GM20000 (cell line): ENCODE data around the gene CDC42EP3.

Source experiments
- DNase-seq: peaks from one replicate; pipeline ENCODE4 v3.0.0; 2012; ENCODE audit warnings: low spot score
- CTCF ChIP-seq: IDR thresholded peaks from 2 replicates; pipeline ENCODE4 v1.5.1; 2012; ENCODE audit warnings: mild to moderate bottlenecking, control low read depth; ENCODE audit errors: extremely low read depth, missing control alignments

Gene CDC42EP3

GRCh38 chr2:37593694-37594093, 77.7 kb downstream of the CDC42EP3 start:
- no peak for DNase-seq
- no peak for TF ChIP-seq CTCF

- TF ChIP-seq CTCF = no peak
- no peak for DNase-seq
Observed at GRCh38 chr2:37593024-37593423, 78.4 kb downstream of the CDC42EP3 start.
